ENCODE data around the gene DDN. TPM values are rescaled to one million over a fixed set of nuclear protein-coding genes. Genes with fewer than 3 reads are reported as not detected.

The DDN gene
- total RNA-seq, 1 experiment from 2014 or later = 0.35 TPM

DNA sequence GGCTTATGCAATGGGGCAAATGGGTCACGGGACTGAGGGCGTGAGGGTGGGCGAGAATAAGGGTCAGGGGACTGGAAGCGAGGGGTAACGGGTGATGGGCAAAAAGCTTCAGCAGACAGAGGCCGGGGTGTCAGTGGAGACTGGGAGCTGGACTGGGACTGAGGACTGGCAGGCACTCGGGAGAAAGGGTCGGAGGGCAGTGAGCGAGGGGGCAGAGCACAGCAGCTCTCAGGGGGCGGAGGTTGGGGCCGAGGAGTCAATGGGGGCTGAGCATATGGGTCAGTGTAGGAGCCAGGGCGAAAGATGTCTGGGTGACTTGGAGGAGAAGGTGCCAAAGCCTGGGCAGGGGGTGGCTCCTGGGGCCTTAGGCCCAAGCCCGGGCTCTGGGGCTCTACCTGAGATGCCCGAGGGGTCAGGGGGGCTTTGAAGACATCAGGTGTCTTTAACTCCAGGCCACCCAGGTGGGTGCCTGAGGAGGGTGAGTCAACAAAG, 41.2 kb upstream of the DDN start:
- Histone ChIP-seq H2AFZ (ENCODE audit: low read length) (no peak overlapping the region), H3K27me3 (ENCODE audit: insufficient read depth, low read length) (no peaks in the 10 kb centered on the region), H3K9ac (ENCODE audit: extremely low read depth, insufficient read length, low read length) (no peak overlapping the region), H3K4me2 (ENCODE audit: insufficient read depth, insufficient read length, low read length) (no peak overlapping the region), H3K4me1 (ENCODE audit: insufficient read depth, low read length) (no peaks in the 10 kb centered on the region), H2AK5ac (ENCODE audit: insufficient read length, low read length) (no peak overlapping the region), H3K79me1 (ENCODE audit: insufficient read depth, low read depth, low read length, poor library complexity, severe bottlenecking) (no peaks in the 10 kb centered on the region), H4K5ac (ENCODE audit: insufficient read length, low read depth, low read length) (no peak overlapping the region), H3K18ac (ENCODE audit: insufficient read length, low read depth, low read length) (no peak overlapping the region), H4K20me1 (ENCODE audit: control insufficient read depth, insufficient read depth, insufficient read length) (no peaks in the 10 kb centered on the region), H3K23ac (ENCODE audit: insufficient read length, low read depth, low read length) (no peak overlapping the region), H3K79me2 (ENCODE audit: insufficient read depth, low read length) (no peaks in the 10 kb centered on the region), H4K8ac (replicated peaks; ENCODE audit: insufficient read length, low read depth, low read length) (no peak overlapping the region), H3K9me3 (ENCODE audit: control insufficient read depth, low read depth, low read length) (no peaks in the 10 kb centered on the region), H2BK20ac (ENCODE audit: low read depth, low read length, poor library complexity, severe bottlenecking) (no peak overlapping the region), H3K27ac (ENCODE audit: insufficient read length, low read depth, low read length) (no peak overlapping the region), H4K91ac (ENCODE audit: insufficient read length, low read depth, low read length) (no peak overlapping the region), H2BK120ac (ENCODE audit: low read depth, low read length, poor library complexity, severe bottlenecking) (no peak overlapping the region), H2BK15ac (ENCODE audit: low read depth, low read length) (no peak overlapping the region), H3K4ac (ENCODE audit: low read depth, low read length) (no peak overlapping the region), H3K23me2 (ENCODE audit: insufficient read length, low read depth, low read length, poor library complexity, severe bottlenecking) (no peaks in the 10 kb centered on the region), H2BK12ac (ENCODE audit: insufficient read length, low read depth, low read length) (no peak overlapping the region), H3K14ac (ENCODE audit: insufficient read depth, low read length) (no peak overlapping the region), H3K56ac (ENCODE audit: insufficient read length, low read depth, low read length) (no peak overlapping the region), H2BK5ac (ENCODE audit: insufficient read length, low read length) (no peak overlapping the region), H3T11ph (ENCODE audit: low read length) (no peak overlapping the region)
- Mint-ChIP-seq H3K27me3 (ENCODE audit: low read depth) (no peaks in the 10 kb centered on the region), H3K9me3 (no peaks in the 10 kb centered on the region), H3K4me3 (no peak overlapping the region), H3K27ac (no peak overlapping the region), H3K4me1 (no peaks in the 10 kb centered on the region), H3K36me3 (ENCODE audit: insufficient read depth in 1 of 3, low read depth in 3 of 3) (peaks cover 51 to 98% (median 89%) of the 10 kb centered on the region in 3 experiments)
- TF ChIP-seq CTCF (conservative IDR thresholded peaks at IDR 0.05) = no peak
- no CpG with 5 or more reads among the region's 14 CpGs for WGBS (ENCODE audit: extremely low coverage, insufficient read length, low lambda C conversion rate)
- DNase-seq = no peak
